ENCODE results near the gene GIGYF2.

Gene GIGYF2

GRCh38 chr2:232870018-232870765 is 173.1 kb downstream of the GIGYF2 start, which contains the start of gene SNORC:
TSS of gene SNORC (plus strand) at chr2:232870264. CDS start at chr2:232870342, 78 bp downstream.
- DNase-seq: no peak

GRCh38 chr2:232870766-232871371 is 173.7 kb downstream of the GIGYF2 start:
- DNase-seq: no peak

GRCh38 chr2:232871418-232871834 is 174.3 kb downstream of the GIGYF2 start:
- no peak for DNase-seq

DNA sequence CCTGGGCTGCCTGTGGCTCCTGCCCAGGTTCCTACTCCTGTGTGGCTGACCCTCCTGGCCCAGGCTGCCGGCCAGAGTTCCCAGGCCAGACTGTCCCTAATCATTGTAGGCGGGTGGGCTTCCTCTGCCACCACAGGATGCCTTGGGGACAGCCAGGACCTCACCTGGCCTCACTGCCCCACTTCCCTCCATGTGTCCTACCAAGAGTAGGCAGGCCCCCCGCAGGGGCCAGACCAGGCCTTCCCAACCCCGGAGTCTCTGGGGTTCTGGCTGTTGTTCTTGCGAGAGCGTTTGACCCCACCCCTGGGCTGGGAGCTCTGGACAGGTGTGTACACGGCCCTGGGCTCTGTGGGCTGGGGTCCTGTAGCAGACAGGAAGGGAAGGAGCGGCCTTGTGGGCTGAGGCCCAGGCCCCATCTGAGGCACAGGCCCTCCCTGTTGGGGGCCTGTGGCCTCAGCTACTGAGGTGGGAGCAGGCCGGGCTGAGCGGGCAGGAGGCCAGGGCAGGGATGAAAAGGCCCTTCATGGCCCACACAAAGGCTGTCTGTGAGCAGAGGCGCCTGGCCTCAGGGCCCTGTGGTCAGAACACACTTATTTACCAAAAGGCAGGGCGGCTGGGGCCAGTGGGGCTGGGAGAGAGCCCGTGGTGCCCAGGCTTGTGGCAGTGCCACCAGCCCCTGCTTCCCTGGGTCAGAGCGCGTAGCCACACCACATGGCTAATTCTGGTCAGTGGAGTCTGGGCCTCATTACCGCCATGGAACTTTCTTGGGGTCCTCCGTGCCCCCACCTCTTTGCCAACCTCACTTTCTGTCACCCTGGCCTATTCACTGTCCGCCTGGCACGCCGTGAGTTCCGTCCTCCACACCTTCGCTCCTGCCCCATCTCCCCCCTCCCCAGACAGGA is 175.0 kb downstream of the GIGYF2 start:
- DNase-seq: no peak

DNA sequence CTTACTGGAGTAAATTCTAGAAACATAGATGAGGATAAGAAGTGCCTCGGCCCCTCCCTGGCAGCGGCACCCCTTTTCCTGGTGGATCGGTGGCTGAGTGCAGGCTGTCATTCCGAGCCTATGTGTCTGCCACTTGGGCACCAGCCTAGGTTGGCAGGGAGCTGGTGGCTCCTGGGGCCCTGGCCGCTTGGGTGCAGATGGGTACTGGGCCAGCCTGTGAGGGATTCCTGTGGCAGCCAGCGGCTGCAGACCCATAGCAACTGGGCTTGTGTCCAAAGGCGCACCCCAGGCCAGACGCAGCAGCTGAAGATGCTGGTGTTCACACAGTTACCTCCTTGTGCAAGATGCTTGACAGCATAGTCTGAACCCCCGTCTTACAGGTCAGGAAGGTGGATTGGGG is 175.7 kb downstream of the GIGYF2 start:
- no peak for DNase-seq

GRCh38 chr2:232873292-232873908 is 176.3 kb downstream of the GIGYF2 start:
- no peak for DNase-seq

GRCh38 chr2:232873909-232874641 is 176.9 kb downstream of the GIGYF2 start:
- peak; percentile 46 for DNase-seq

DNA sequence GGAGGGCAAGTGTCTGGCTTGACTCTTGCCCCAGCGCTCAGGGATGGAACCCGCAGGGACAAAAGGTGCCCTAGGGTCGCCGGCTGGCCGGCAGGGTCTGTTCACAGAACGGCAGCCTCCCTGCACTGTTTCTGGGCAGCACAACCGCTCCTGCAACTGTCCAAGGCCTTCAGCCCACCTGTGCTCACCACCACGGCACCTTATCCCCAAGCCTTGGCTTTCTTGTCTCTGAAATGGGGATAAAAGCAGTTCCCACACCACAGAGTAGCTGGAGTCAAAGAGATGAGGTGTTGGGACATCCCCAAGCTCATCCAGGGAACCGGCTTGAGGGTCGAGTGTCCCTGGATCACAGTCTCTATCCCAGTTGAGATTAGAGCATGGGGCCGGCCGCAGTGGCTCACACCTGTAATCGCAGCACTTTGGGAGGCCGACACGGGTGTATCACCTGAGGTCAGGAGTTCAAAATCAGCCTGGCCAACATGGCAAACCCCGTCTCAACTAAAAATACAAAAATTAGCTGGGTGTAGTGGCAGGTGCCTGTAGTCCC is 177.6 kb downstream of the GIGYF2 start:
- no peak for DNase-seq

DNA sequence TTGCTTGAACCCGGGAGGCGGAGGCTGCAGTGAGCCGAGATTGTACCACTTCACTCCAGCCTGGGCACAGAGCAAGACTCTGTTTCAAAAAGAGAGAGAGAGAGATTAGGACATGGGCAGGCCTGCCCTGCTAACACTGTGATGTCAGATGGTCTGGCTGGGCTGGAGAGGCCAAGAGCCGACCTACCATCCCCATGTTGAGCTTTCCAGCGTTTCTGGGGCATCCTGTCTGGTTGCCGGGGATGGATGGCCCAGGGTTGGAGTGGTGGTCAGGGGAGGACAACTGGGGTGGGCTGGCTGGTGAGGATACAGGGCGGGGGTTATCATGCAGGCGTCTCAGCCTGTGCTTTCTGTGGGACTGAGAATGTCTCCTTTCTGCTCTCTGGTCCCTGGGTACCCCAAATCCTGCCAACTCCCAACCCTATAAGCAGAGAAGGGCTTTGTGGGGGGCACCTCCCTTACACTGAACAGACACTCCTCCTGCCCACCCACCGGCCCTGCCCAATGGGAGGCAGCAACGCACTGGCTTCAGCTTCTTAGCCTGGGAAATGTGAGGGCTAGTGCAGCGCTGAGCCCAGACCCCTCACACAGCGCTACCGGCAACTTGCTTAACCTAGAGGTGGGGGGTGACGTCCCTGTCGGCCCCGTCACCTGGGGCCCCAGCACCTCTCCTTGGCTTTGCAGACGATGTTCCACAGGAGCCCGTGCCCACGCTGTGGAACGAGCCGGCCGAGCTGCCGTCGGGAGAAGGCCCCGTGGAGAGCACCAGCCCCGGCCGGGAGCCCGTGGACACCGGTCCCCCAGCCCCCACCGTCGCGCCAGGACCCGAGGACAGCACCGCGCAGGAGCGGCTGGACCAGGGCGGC is 178.4 kb downstream of the GIGYF2 start:
- DNase-seq: peak; percentile 40

GRCh38 chr2:232876161-232876977 is 179.2 kb downstream of the GIGYF2 start:
- peak; percentile 32 for DNase-seq

DNA sequence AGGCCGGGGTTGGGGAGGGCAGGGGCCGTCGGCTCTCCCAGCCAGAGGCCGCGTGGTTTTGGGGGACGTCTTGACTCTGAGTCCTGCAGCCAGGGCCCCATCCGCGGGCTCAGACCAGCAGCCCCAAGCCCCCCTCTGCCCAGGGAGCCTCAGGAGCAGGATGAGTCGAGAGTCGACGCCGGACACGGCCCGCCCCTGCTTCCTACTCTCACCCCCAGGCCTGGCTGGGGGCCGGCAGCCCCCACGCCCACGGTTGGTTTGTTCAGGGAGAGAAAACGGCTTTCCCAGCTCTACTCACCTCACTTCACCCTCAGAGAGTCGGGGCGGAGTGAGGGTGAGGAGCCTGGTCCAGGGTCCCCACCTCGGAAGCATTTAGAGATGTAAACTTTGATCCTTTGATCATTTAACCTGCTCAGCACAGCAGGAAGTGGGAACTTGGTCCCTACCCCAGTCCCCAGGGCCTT is 179.9 kb downstream of the GIGYF2 start:
- DNase-seq: no peak

- DNase-seq: no peak
Measured at GRCh38 chr2:232877940-232878511, 180.9 kb downstream of the GIGYF2 start.

DNA sequence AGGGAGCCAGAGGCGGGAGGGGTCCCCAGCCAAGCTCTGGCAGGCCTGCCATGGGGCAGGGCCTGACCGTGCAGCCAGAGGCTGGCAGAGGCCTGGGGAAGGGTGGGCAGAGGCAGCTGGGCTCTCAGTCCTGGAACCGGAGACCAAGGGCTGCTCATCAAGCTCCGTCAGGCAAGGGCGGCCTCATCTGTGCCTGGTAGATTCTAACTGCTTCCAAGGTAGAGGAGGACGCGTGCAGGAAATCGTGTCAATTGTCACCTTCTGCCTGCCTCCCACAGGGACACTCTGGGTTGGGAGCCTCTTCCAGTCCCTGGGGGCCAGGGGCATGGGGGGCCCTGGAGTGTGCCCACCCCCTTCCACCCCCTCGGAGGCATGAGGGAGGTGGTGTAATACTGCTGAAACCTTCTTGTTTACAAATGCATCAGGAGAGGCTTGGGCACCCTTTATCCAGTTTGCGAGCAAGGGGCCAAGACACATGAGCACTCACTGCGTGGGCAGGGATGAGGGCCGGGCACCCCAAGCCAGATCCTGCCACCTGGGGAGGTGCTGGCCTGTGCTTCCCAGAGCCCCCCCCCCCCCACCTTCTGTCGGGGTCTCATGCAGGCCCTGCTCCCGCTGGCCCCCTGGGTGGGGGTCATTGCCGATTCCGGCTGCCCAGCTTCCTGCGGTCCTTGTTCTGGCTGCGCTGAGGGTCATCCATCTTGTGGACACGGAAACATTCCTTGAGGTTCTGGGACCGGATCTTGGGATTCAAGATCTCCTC is 181.9 kb downstream of the GIGYF2 start:
- no peak for DNase-seq

DNA sequence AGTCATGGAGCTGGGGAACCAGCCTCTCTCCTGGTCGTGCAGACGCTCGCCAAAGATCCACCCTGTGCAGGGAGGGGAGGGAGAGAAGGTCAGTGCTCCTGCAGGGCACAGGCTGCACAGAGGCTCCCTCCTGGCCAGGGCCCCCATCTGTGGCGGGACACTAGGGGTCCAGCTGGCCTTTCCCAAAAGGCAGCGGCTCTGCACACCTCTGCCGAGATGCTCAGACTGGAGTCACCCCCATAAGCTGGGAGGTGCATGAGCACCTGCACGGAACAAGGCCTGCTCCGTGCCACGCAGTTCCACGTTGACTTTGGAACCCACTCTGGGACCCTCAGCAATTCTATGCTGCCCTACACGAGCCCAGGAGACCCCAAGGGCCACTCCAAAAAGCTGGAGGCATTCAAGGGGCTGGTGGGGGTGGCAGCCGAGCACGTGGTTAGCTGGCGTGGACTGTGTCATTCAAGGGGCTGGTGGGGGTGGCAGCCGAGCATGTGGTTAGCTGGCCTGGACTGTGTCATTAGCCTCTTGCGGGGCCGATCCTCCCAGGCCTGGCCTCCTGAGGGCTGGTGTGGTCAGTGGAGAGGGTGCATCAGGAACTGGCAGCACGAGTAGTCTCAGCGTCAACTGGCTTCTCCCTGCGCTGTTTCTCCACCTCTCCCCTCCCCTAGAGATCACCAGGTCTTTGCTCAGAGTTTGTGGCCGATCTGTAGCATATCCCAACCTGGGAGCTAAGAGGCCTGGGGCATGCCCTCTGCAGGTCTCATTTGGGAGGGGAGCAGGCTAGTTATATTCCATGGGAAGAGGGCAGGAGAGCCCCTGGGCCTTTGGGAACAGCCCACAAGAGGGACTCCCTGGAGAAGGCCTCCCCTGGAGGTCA is 182.7 kb downstream of the GIGYF2 start:
- no peak for DNase-seq

- DNase-seq: no peak
Measured at GRCh38 chr2:232880764-232881351, 183.7 kb downstream of the GIGYF2 start.

DNA sequence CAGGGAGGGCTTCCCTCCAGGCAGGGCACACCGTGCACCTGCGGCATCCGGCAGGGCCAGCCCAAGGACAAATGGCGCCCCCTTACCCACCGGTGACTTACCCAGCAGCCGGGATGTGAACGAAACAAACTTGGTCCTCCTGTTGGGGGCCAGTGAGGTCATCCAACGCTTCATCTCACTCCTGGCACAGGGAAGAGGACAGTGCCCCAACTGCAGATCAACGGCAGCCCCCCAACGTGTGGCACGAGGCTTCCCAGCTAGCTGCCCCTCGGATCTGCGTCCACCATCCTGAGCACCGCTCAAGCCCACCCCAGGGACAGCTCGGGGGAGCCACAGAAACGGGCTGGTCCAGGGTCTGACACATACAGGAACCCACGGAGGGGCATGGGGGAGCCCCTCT is 185.0 kb downstream of the GIGYF2 start:
- no peak for DNase-seq

- no peak for DNase-seq
Measured at GRCh38 chr2:232882505-232883115, 185.5 kb downstream of the GIGYF2 start.

Data from hematopoietic multipotent progenitor cell treated with erythropoietin and hydrocortisone succinate and interleukin-3 and kit ligand, for 6 days (in vitro differentiated cells).